K562 (cell line): ENCODE results near the gene CSNK1D. TPM values are rescaled to one million over a fixed set of nuclear protein-coding genes. Genes with fewer than 3 reads are reported as not detected.

Experiments
- CHAMP1 ChIP-seq: fragments of 450-650 bp; IDR thresholded peaks from 2 replicates; pipeline ENCODE4 v1.6.1; 2016; ENCODE audit warnings: mild to moderate bottlenecking
- CREB3L1 ChIP-seq: fragments of 450-650 bp; IDR thresholded peaks from 2 replicates; pipeline ENCODE4 v1.6.1; 2014; ENCODE audit warnings: low read depth, mild to moderate bottlenecking, moderate library complexity, borderline replicate concordance
- GABPB2 ChIP-seq: fragments of 250-450 bp; sonication (Bioruptor Pico); conservative IDR thresholded peaks from 2 replicates; pipeline ENCODE4 v1.5.1; 2021; ENCODE audit warnings: mild to moderate bottlenecking
- KLF10 ChIP-seq: fragments of 250-450 bp; sonication (Bioruptor Pico); IDR thresholded peaks from 2 replicates; pipeline ENCODE4 v1.6.1; 2021; ENCODE audit warnings: matching md5 sums
- MAFG ChIP-seq: fragments of 450-650 bp; conservative IDR thresholded peaks from 2 replicates; pipeline ENCODE4 v1.6.1; 2016; ENCODE audit warnings: missing genetic modification characterization, missing compliant biosample characterization
- MITF ChIP-seq: IDR thresholded peaks from 2 replicates; pipeline ENCODE4 v1.6.1; 2014; ENCODE audit warnings: antibody characterized with exemption
- SIX5 ChIP-seq, 2 experiments: IDR thresholded peaks; 2 replicates each; pipeline ENCODE4 v1.6.1; 2011; ENCODE audit warnings: low read length in 2 of 2, borderline replicate concordance in 1 of 2, low read depth in 1 of 2, mild to moderate bottlenecking in 1 of 2, moderate library complexity in 1 of 2; ENCODE audit not compliant: insufficient read depth in 1 of 2
- TFE3 ChIP-seq: fragments of 450-650 bp; formaldehyde crosslinking; IDR thresholded peaks from 2 replicates; pipeline ENCODE4 v1.4.0; 2020; ENCODE audit warnings: mild to moderate bottlenecking, mixed read lengths
- USF2 ChIP-seq: sonication (generic); formaldehyde crosslinking; IDR thresholded peaks from 2 replicates; pipeline ENCODE4 v1.5.0; 2020; ENCODE audit warnings: missing genetic modification reagents
- ZNF143 ChIP-seq: sonication (generic); formaldehyde crosslinking; IDR thresholded peaks from 2 replicates; pipeline ENCODE4 v1.9.0; 2022; ENCODE audit warnings: mild to moderate bottlenecking, missing genetic modification reagents
- ZNF780A ChIP-seq: fragments of 250-450 bp; sonication (Bioruptor Pico); IDR thresholded peaks from 2 replicates; pipeline ENCODE4 v1.5.0; 2021; ENCODE audit warnings: mild to moderate bottlenecking
- ZNF79 ChIP-seq: fragments of 250-450 bp; sonication (Bioruptor Pico); IDR thresholded peaks from 2 replicates; pipeline ENCODE4 v1.4.0; 2020; ENCODE audit warnings: low read depth, mild to moderate bottlenecking, moderate library complexity
- polyA plus RNA-seq, 8 experiments: library from polyadenylated mRNA; depleted of rRNA in 4 of 8; stranded (reverse) in 5 of 8; unstranded in 3 of 8; fragments of >200 nt; fragmentation: Nextera tagmentation in 2 of 8; fragmentation: Illumina TruSeq in 1 of 8; extraction: Ambion mirVana in 2 of 8; extraction: Trizol in 1 of 8; gene quantifications; 2 replicates each; pipeline versions ENCODE4 v1.2.1 to v1.2.3, GENCODE V29; 2011 to 2014; ENCODE audit warnings: inconsistent platforms in 1 of 8, missing spikeins in 1 of 8
- total RNA-seq, 7 experiments: library from RNA; depleted of rRNA in 6 of 7; stranded (reverse); fragments of >200 nt in 6 of 7; fragmentation: Illumina TruSeq in 2 of 7; extraction: Trizol in 2 of 7; gene quantifications; 2 replicates each; pipeline versions ENCODE4 v1.2.1 to v1.2.3, GENCODE V29; 2011 to 2021; ENCODE audit warnings: low replicate concordance in 1 of 7
- TF ChIP-seq, protein P1 (sequence below), 2 experiments: IDR thresholded peaks; 2 replicates each; pipeline ENCODE4 v1.6.1; 2012; ENCODE audit warnings: improper control_type of control experiment in 2 of 2, low read depth in 2 of 2, low read length in 2 of 2, borderline replicate concordance in 1 of 2

CSNK1D gene
- total and polyA plus RNA-seq, 9 of the 15 experiments (the other 6 are each of a cell fraction or from before 2014, with no cell fraction given) = 6.5 to 133 (median 41.3) TPM

- TF ChIP-seq MITF = no peak
- TF ChIP-seq KLF10 (CRISPR knock-in tag) = no peak
- TF ChIP-seq ZNF780A (CRISPR knock-in tag) = no peak
- TF ChIP-seq, protein P1, sequence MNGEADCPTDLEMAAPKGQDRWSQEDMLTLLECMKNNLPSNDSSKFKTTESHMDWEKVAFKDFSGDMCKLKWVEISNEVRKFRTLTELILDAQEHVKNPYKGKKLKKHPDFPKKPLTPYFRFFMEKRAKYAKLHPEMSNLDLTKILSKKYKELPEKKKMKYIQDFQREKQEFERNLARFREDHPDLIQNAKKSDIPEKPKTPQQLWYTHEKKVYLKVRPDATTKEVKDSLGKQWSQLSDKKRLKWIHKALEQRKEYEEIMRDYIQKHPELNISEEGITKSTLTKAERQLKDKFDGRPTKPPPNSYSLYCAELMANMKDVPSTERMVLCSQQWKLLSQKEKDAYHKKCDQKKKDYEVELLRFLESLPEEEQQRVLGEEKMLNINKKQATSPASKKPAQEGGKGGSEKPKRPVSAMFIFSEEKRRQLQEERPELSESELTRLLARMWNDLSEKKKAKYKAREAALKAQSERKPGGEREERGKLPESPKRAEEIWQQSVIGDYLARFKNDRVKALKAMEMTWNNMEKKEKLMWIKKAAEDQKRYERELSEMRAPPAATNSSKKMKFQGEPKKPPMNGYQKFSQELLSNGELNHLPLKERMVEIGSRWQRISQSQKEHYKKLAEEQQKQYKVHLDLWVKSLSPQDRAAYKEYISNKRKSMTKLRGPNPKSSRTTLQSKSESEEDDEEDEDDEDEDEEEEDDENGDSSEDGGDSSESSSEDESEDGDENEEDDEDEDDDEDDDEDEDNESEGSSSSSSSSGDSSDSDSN (IDR thresholded peaks at IDR 0.05; ENCODE audit: borderline replicate concordance in 1 of 2, low read depth in 2 of 2, low read length in 2 of 2) = peak in 1 of 2 experiments; percentile 26; a peak in 1 of 4 replicates
- no peak for TF ChIP-seq CHAMP1
- TF ChIP-seq ZNF79 = no peak
- TF ChIP-seq CREB3L1 = peak; percentile 64; the same call in 1 of the 2 replicates
- TF ChIP-seq TFE3 (CRISPR knock-in tag) = peak; percentile 99
- TF ChIP-seq USF2 (CRISPR knock-in tag) = peak; percentile 100
- TF ChIP-seq GABPB2 (CRISPR knock-in tag) = no peak
- no peak for TF ChIP-seq ZNF143
- no peak for TF ChIP-seq SIX5 (IDR thresholded peaks at IDR 0.05; ENCODE audit: borderline replicate concordance in 1 of 2, insufficient read depth in 1 of 2, low read depth in 1 of 2, low read length in 2 of 2)
- no peak for TF ChIP-seq MAFG (tag)
Measured at GRCh38 chr17:82292251-82293154, 19.0 kb upstream of the CSNK1D start (continued).
